Neural progenitor cell (in vitro differentiated cells): ENCODE measurements around the gene KIRREL2.

ENCODE experiments used
- EZH2 ChIP-seq: fragments of 200-600 bp; sonication (generic); IDR thresholded peaks from 2 replicates; pipeline ENCODE4 v1.6.1; 2017; ENCODE audit warnings: antibody characterized with exemption, mild to moderate bottlenecking, moderate library complexity
- EZH2phosphoT487 ChIP-seq: fragments of 200-600 bp; sonication (generic); IDR thresholded peaks from 2 replicates; pipeline ENCODE4 v1.6.1; 2017; ENCODE audit warnings: antibody characterized with exemption
- TF ChIP-seq, protein P1 (sequence below): fragments of 200-600 bp; sonication (generic); IDR thresholded peaks from 2 replicates; pipeline ENCODE4 v1.5.1; 2017; ENCODE audit warnings: antibody characterized with exemption, mild to moderate bottlenecking

- TF ChIP-seq EZH2phosphoT487 (no peak), EZH2 (no peak)
- TF ChIP-seq, protein P1, sequence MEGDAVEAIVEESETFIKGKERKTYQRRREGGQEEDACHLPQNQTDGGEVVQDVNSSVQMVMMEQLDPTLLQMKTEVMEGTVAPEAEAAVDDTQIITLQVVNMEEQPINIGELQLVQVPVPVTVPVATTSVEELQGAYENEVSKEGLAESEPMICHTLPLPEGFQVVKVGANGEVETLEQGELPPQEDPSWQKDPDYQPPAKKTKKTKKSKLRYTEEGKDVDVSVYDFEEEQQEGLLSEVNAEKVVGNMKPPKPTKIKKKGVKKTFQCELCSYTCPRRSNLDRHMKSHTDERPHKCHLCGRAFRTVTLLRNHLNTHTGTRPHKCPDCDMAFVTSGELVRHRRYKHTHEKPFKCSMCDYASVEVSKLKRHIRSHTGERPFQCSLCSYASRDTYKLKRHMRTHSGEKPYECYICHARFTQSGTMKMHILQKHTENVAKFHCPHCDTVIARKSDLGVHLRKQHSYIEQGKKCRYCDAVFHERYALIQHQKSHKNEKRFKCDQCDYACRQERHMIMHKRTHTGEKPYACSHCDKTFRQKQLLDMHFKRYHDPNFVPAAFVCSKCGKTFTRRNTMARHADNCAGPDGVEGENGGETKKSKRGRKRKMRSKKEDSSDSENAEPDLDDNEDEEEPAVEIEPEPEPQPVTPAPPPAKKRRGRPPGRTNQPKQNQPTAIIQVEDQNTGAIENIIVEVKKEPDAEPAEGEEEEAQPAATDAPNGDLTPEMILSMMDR: no peak
Observed at GRCh38 chr19:35816262-35816661, 40.4 kb upstream of the KIRREL2 start.
